ENCODE measurements around the gene EEF1AKMT2. TPM values are rescaled to one million over a fixed set of nuclear protein-coding genes. Genes with fewer than 3 reads are reported as not detected.

EEF1AKMT2 gene
- total RNA-seq, 6 donors from 2014 or later = 3.6 to 17.3 (median 11.4) TPM

DNA sequence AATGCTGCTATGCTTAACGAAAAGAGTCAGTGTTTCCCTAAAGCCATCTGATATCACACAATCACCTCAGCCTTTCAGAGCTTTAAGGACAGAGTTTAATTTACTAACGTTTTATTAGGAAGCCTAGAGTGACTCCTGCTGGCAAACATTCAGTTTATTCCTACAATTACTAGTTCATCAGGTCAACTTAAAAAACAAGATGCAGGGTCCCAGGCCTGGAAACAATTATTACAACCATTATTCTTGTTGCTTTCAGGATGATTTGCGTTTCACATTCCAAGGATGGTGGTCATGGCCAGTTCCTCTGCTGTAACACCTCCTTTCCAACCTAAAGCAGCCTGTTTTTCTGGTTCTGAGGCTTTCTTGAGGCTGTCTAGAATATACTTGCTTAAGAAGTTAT, 46.0 kb downstream of the EEF1AKMT2 start:
- ATAC-seq (ENCODE audit: low FRiP score in 2 of 2) (peak in 1 of 2 donors; percentile 11), DNase-seq (no peak)
- Histone ChIP-seq H3K36me3 (peaks cover 0 to 10% (median 0%) of the 10 kb centered on the region in 4 donors), H3K9me3 (no peaks in the 10 kb centered on the region), H3K4me1 (peaks cover 29 to 37% (median 32%) of the 10 kb centered on the region in 4 donors), H3K27ac (peak overlapping the region in 3 of 4 donors; percentile 86 to 91 (median 91)), H3K4me3 (no peak overlapping the region), H3K27me3 (no peaks in the 10 kb centered on the region)
- 24 to 30% methylated on average over 3 of the region's 3 CpGs for WGBS, 2 donors
- TF ChIP-seq, protein P1, sequence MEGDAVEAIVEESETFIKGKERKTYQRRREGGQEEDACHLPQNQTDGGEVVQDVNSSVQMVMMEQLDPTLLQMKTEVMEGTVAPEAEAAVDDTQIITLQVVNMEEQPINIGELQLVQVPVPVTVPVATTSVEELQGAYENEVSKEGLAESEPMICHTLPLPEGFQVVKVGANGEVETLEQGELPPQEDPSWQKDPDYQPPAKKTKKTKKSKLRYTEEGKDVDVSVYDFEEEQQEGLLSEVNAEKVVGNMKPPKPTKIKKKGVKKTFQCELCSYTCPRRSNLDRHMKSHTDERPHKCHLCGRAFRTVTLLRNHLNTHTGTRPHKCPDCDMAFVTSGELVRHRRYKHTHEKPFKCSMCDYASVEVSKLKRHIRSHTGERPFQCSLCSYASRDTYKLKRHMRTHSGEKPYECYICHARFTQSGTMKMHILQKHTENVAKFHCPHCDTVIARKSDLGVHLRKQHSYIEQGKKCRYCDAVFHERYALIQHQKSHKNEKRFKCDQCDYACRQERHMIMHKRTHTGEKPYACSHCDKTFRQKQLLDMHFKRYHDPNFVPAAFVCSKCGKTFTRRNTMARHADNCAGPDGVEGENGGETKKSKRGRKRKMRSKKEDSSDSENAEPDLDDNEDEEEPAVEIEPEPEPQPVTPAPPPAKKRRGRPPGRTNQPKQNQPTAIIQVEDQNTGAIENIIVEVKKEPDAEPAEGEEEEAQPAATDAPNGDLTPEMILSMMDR (IDR thresholded peaks at IDR 0.05) = peak; percentile 33 to 74 (median 52)
- TF ChIP-seq EP300 (IDR thresholded peaks at IDR 0.05) = no peak

DNA sequence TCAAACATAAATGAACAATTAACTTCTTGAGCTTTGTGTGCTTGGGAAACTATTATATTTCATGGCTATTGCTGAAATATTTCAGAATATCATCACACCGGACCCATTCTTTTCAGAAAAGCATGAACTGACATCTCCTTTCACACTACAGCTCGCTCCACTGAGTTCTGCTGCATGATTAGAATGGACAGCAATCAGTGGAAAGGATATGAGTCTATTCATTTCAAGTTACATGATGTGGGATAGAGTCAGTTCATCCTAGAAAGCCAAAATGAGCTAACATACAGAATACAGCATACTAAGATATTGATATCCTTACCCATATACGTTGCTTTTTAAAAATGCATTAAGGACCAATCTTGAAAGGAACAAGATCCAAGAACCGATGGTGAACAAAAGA, 46.4 kb downstream of the EEF1AKMT2 start:
- Histone ChIP-seq H3K9me3 (no peaks in the 10 kb centered on the region), H3K4me1 (peaks cover 33 to 41% (median 36%) of the 10 kb centered on the region in 4 donors), H3K36me3 (peaks cover 0 to 10% (median 0%) of the 10 kb centered on the region in 4 donors), H3K27me3 (no peaks in the 10 kb centered on the region), H3K4me3 (no peak overlapping the region), H3K27ac (peak overlapping the region; percentile 86 to 91 (median 90))
- no peak for TF ChIP-seq POLR2A (IDR thresholded peaks at IDR 0.05)
- TF ChIP-seq, protein P1 (IDR thresholded peaks at IDR 0.05) = no peak
- TF ChIP-seq POLR2AphosphoS5 (IDR thresholded peaks at IDR 0.05) = no peak
- TF ChIP-seq EP300 (IDR thresholded peaks at IDR 0.05) = no peak
- ATAC-seq (ENCODE audit: low FRiP score in 2 of 2) (no peak), DNase-seq (no peak)
- WGBS, 2 donors = 61 to 67% methylated on average over 4 of the region's 4 CpGs

DNA sequence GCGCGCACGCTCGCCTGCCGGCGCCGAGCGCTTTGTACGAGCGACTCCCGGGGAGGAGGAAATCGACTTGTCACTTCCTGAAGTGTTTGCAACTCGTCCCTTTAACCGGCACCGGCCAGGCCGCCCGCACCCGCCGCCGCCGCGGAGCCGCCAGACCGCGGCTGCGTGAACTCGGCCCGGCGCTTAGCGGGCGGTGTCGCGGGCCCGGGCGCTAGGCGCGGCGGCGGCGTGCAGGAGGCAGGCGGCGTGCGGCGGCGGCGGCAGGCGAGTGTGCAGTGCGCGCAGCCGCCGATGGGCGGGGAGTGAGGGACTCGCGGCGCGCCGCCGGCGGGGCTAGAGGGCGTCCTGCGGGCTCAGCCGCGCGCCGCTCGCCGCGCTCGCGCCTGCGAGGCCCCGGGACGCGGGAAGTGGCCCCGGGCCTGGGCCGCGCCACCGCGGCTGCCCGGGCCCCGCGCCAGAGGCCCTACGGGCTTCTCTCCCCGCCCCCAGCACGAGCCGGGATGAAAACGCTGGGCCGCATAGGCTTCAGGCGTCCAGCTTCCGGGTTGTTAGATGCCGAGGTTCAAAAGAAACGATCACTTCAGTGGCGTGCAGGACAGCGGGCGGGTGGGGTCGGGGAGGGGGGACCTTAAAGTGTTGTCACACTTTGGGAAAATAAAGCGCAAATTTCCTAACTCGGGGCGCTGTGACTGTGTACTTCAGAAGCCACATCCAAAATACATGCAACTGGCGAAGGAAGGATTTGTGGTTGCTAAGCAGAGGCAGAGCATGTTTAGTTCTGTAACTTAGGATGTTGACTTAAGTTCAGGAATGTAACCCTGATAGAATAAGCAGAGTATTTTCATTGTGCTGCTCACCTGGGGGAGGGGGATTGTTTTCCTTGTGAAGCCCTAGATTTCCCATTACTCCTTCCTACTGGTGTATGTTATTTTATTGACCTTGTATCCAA, 47.3 kb downstream of the EEF1AKMT2 start, which contains the start of gene FAM53B:
Gene FAM53B, minus strand, starts transcription at position 277 of the 949 bp plus-strand sequence. CDS start 37,665 bp downstream, outside the sequence.
- ATAC-seq (ENCODE audit: low FRiP score in 2 of 2) (peak; percentile 73 to 84), DNase-seq (peak; percentile 88 to 98)
- Histone ChIP-seq H3K36me3 (peaks cover 0 to 10% (median 0%) of the 10 kb centered on the region in 4 donors), H3K4me1 (peaks cover 42 to 50% (median 45%) of the 10 kb centered on the region in 4 donors), H3K27ac (peak within 1 kb of the TSS; percentile 86 to 91 (median 90)), H3K27me3 (no peaks in the 10 kb centered on the region), H3K4me3 (peak within 1 kb of the TSS; percentile 59 to 85 (median 80)), H3K9me3 (no peaks in the 10 kb centered on the region)
- WGBS, 2 donors = 1 to 2% methylated on average over 7 to 21 of the region's 100 CpGs
- TF ChIP-seq EP300 (IDR thresholded peaks at IDR 0.05) (no peak), POLR2A (IDR thresholded peaks at IDR 0.05) (peak in 1 of 4 donors; percentile 42), POLR2AphosphoS5 (IDR thresholded peaks at IDR 0.05) (peak in 1 of 2 donors; percentile 9)
- TF ChIP-seq, protein P1 (IDR thresholded peaks at IDR 0.05) = peak; percentile 31 to 95 (median 86)

DNA sequence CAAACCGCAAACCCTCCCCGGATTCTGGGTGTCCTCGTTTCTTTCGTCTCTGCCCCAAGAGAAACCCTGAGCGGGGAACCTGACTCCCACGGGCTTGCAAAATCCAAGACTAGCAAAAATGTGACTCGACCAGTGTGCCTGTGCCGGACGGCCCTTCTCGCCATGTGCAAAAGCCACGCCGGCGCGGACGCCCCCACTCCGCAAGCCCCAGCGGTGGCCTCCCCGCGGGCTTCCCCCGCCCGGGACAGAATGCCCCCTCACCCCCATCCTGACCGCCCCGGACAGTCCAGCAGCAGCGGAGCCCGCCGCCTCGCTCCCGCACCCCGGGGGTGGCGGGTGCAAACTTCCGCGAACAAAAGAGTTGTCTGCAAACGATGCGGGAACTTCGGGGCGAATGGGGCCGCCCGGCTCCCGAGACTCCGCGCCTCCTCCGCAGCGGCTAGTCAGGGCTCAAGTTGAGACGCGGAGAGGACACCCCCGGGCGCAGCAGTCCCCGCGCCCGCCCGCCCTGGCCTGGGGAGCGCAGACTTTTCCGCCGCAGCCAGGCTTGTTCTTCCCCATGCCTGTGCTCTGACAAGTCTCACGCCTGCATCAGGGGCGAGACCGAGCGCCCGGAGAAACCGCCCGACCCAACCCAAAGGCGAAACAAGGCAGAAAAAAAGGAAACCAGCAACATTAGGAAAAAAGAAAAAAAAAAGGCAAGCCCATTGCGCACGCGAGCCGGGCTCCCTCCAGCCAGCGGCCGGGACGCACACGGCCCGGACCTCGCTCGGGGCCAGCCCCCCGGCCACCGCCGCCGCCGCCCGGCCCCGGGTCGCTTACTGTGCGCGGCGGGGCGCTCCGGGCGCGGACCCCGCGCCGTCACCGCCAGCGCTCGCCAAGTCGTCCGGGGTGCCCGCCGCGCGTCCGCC, 48.2 kb downstream of the EEF1AKMT2 start:
- peak; percentile 11 to 24 for ATAC-seq (ENCODE audit: low FRiP score in 2 of 2)

More for the DNA sequence above, 48.2 kb downstream of the EEF1AKMT2 start:
- Histone ChIP-seq H3K4me3 (peak overlapping the region; percentile 59 to 85 (median 80)), H3K36me3 (peaks cover 0 to 10% (median 0%) of the 10 kb centered on the region in 4 donors), H3K27ac (peak overlapping the region; percentile 75 to 91 (median 88)), H3K9me3 (no peaks in the 10 kb centered on the region), H3K4me1 (peaks cover 51 to 59% (median 54%) of the 10 kb centered on the region in 4 donors), H3K27me3 (no peaks in the 10 kb centered on the region)
- WGBS, 2 donors = 1% methylated on average over 46 to 52 of the region's 101 CpGs
- peak in 1 of 2 donors; percentile 90 for DNase-seq
- TF ChIP-seq EP300 (IDR thresholded peaks at IDR 0.05) (no peak), POLR2A (IDR thresholded peaks at IDR 0.05) (no peak), POLR2AphosphoS5 (IDR thresholded peaks at IDR 0.05) (no peak)
- TF ChIP-seq, protein P1 (IDR thresholded peaks at IDR 0.05) = no peak
